T-cell (primary cell): Measurements from ENCODE around the gene SLC25A20. TPM values are rescaled to one million over a fixed set of nuclear protein-coding genes. Genes with fewer than 3 reads are reported as not detected.

Source experiments
- ATAC-seq, 4 experiments: fragments of 200-7000 bp in 3 of 4; fragments of 150-1000 bp in 1 of 4; cut with Tn5 transposase; replicated peaks in 1 of 4; 1 replicate in 3 of 4; 2 replicates in 1 of 4; pipeline ENCODE4 v1.10.0; 2021; ENCODE audit warnings: moderate library complexity in 3 of 4, mild to moderate bottlenecking in 2 of 4, moderate number of reproducible peaks in 1 of 4
- CTCF ChIA-PET, 2 donors: fragments of 300-600 bp; sonication (Branson Sonifier 250); formaldehyde crosslinking; loops; one replicate each; lab custom pipeline; 2022; ENCODE audit warnings: antibody characterized with exemption in 2 of 2; lab: Charles Lee
- POLR2A ChIA-PET, 2 donors: fragments of 300-600 bp; sonication (Branson Sonifier 250); formaldehyde crosslinking; loops; one replicate each; lab custom pipeline; 2022; ENCODE audit warnings: antibody characterized with exemption in 2 of 2; lab: Charles Lee
- DNase-seq, 35 experiments: peaks; one replicate each; pipeline versions ENCODE4 v3.0.0 to v3.0.0-alpha.2; 2013 to 2023
- H3K27ac ChIP-seq: one replicate; pipeline ENCODE4 v1.5.1; 2013; ENCODE audit warnings: low read length
- H3K27me3 ChIP-seq, 2 experiments: replicated peaks in 1 of 2; 1 replicate in 1 of 2; 2 replicates in 1 of 2; pipeline versions ENCODE4 v1.6.1 to v1.7.0; 2013; ENCODE audit warnings: low read length in 1 of 2, mixed read lengths in 1 of 2; ENCODE audit not compliant: control insufficient read depth in 2 of 2, insufficient read depth in 2 of 2; ENCODE audit errors: extremely low read depth in 1 of 2
- H3K36me3 ChIP-seq, 2 donors: 1 replicate in 1 of 2; 2 replicates in 1 of 2; pipeline versions ENCODE4 v1.6.1 to v1.7.0; 2013; ENCODE audit warnings: low read length in 1 of 2; ENCODE audit not compliant: control insufficient read depth in 2 of 2, insufficient read depth in 1 of 2; ENCODE audit errors: extremely low read depth in 1 of 2
- H3K4me1 ChIP-seq, 2 experiments: 1 replicate in 1 of 2; 2 replicates in 1 of 2; pipeline versions ENCODE4 v1.6.1 to v1.7.0; 2013; ENCODE audit warnings: low read length in 2 of 2, mixed read lengths in 1 of 2; ENCODE audit not compliant: insufficient read depth in 2 of 2, control insufficient read depth in 1 of 2; ENCODE audit errors: extremely low read depth in 1 of 2
- H3K4me3 ChIP-seq, 2 donors: 1 replicate in 1 of 2; 2 replicates in 1 of 2; pipeline versions ENCODE4 v1.5.1 to v1.7.0; 2013; ENCODE audit warnings: mild to moderate bottlenecking in 2 of 2, low read length in 1 of 2, moderate library complexity in 1 of 2; ENCODE audit not compliant: control insufficient read depth in 1 of 2; ENCODE audit errors: extremely low read depth in 1 of 2
- H3K9me3 ChIP-seq: 2 replicates; pipeline ENCODE4 v1.7.0; 2013
- H3K27ac Mint-ChIP-seq, 2 donors: one replicate each; pipeline ENCODE4 v1.8.0; 2020 to 2021; ENCODE audit warnings: mild to moderate bottlenecking in 2 of 2, mixed read lengths in 2 of 2
- H3K27me3 Mint-ChIP-seq, 2 donors: one replicate each; pipeline ENCODE4 v1.8.0; 2021 to 2022; ENCODE audit warnings: mixed read lengths in 2 of 2
- H3K36me3 Mint-ChIP-seq: one replicate; pipeline ENCODE4 v1.8.0; 2021; ENCODE audit warnings: mixed read lengths
- H3K4me1 Mint-ChIP-seq, 3 donors: one replicate each; pipeline ENCODE4 v1.8.0; 2020 to 2022; ENCODE audit warnings: mixed read lengths in 3 of 3, mild to moderate bottlenecking in 1 of 3
- H3K4me3 Mint-ChIP-seq, 3 donors: one replicate each; pipeline ENCODE4 v1.8.0; 2020 to 2022; ENCODE audit warnings: mild to moderate bottlenecking in 3 of 3, mixed read lengths in 3 of 3, moderate library complexity in 3 of 3
- H3K9me3 Mint-ChIP-seq, 3 donors: one replicate each; pipeline ENCODE4 v1.8.0; 2020 to 2022; ENCODE audit warnings: mixed read lengths in 3 of 3
- WGBS: methylation state at CpG from one replicate; pipeline ENCODE4 v1.1.5; 2013; ENCODE audit warnings: missing lambda C conversion rate; ENCODE audit not compliant: insufficient coverage; 5-methylcytosine and 5-hydroxymethylcytosine counted together
- total RNA-seq, 35 experiments: library from RNA in 6 of 35; stranded (reverse) in 6 of 35; fragments of 120-200 nt in 1 of 35; gene quantifications; one replicate each; pipeline versions ENCODE4 v1.2.1 to v1.2.4 and lab custom pipeline; 2013 to 2026

Gene SLC25A20
- total RNA-seq, 5 donors from 2014 or later (not counting 1 experiment from before 2014, with no cell fraction given) = 9.4 to 18.2 (median 14.7) TPM

- no peak overlapping the region for H3K4me3 Mint-ChIP-seq
- Histone ChIP-seq H3K27ac (no peak overlapping the region), H3K4me1 (peaks cover 0 to 12% of the 10 kb centered on the region in 2 experiments), H3K36me3 (peaks cover 0 to 14% of the 10 kb centered on the region in 2 donors), H3K9me3 (no peaks in the 10 kb centered on the region), H3K27me3 (no peaks in the 10 kb centered on the region), H3K4me3 (no peak overlapping the region)
- peaks cover 7 to 11% (median 8%) of the 10 kb centered on the region in 3 donors for H3K4me1 Mint-ChIP-seq
- no peaks in the 10 kb centered on the region for H3K27me3 Mint-ChIP-seq
- no peaks in the 10 kb centered on the region for H3K9me3 Mint-ChIP-seq
- no peak overlapping the region for H3K27ac Mint-ChIP-seq
- POLR2A ChIA-PET = interaction anchor here in 1 of 2 donors (0.6 kb wide), 1 partner anchor 56 kb away, joined by 5 read pairs; no protein-coding TSS in a partner anchor
- no peak for DNase-seq
- peaks cover 8% of the 10 kb centered on the region for H3K36me3 Mint-ChIP-seq
- CTCF ChIA-PET = no interaction called here
- 81% methylated on average over 3 of the region's 5 CpGs for WGBS
- ATAC-seq = no peak
Measured at GRCh38 chr3:48852151-48852550, 46.5 kb downstream of the SLC25A20 start.

- H3K27me3 ChIP-seq = no peaks in the 10 kb centered on the region
- Mint-ChIP-seq H3K27me3 (no peaks in the 10 kb centered on the region), H3K36me3 (peaks cover 3% of the 10 kb centered on the region), H3K9me3 (no peaks in the 10 kb centered on the region), H3K27ac (no peak overlapping the region), H3K4me1 (peaks cover 8 to 18% (median 14%) of the 10 kb centered on the region in 3 donors), H3K4me3 (no peak overlapping the region)
- no CpG with 5 or more reads among the region's 3 CpGs for WGBS
- no peaks in the 10 kb centered on the region for H3K9me3 ChIP-seq
- no peak overlapping the region for H3K4me3 ChIP-seq
- ChIA-PET POLR2A (interaction anchor here in 1 of 2 donors (0.6 kb wide), 1 partner anchor 55 kb away, joined by 5 read pairs; no protein-coding TSS in a partner anchor), CTCF (no interaction called here)
- H3K36me3 ChIP-seq = peaks cover 0 to 7% of the 10 kb centered on the region in 2 donors
- DNase-seq (no peak), ATAC-seq (no peak)
- no peak overlapping the region for H3K27ac ChIP-seq
- peaks cover 0 to 18% of the 10 kb centered on the region in 2 experiments for H3K4me1 ChIP-seq
Measured at GRCh38 chr3:48851407-48851806, 47.3 kb downstream of the SLC25A20 start.

DNA sequence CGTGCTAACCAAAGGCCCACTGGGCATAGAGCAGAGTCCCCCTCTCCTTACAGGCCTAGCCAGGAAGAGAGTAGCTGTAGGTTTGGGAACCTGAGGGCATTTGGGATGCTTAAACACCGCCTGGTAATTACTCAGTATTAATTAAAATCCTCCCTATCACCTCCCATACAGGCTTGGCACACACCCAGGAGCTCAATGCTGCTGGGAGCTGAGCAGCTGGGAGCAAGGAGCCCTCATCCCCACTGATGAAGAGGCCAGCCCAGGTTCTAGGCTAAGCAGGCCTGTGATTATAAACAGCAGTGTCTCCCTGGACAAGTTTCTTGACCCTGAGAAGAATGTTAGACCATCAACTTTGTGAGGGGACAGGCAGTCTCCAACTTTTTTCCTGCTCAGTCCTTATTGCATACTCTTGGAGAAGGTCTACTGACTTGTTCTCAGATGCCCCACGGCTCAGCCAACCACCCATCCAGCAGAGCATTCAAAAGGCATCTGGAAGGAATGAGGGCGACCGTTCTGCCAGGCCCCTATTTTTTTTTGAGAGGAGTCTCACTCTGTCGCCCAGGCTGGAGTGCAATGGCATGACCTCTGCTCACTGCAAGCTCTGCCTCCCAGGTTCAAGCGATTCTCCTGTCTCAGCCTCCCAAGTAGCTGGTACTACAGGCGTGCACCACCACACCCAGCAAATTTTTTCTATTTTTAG, 49.7 kb downstream of the SLC25A20 start:
- POLR2A ChIA-PET = interaction anchor here in 1 of 2 donors (0.6 kb wide), 1 partner anchor 184 kb away, joined by 4 read pairs; no protein-coding TSS in a partner anchor
- peak overlapping the region; percentile 87 to 89 (median 87) for H3K4me3 Mint-ChIP-seq
- no peak for ATAC-seq
- CTCF ChIA-PET = no interaction called here
- 97% methylated on average over 4 of the region's 8 CpGs for WGBS
- H3K27me3 Mint-ChIP-seq = no peaks in the 10 kb centered on the region
- Histone ChIP-seq H3K27me3 (no peaks in the 10 kb centered on the region), H3K9me3 (no peaks in the 10 kb centered on the region), H3K4me1 (peaks cover 4 to 31% of the 10 kb centered on the region in 2 experiments), H3K27ac (peak overlapping the region; percentile 91), H3K4me3 (no peak overlapping the region), H3K36me3 (no peaks in the 10 kb centered on the region)
- peaks cover 2% of the 10 kb centered on the region for H3K36me3 Mint-ChIP-seq
- no peaks in the 10 kb centered on the region for H3K9me3 Mint-ChIP-seq
- H3K4me1 Mint-ChIP-seq = peaks cover 23 to 32% (median 29%) of the 10 kb centered on the region in 3 donors
- peak overlapping the region in 1 of 2 donors; percentile 97 for H3K27ac Mint-ChIP-seq
- DNase-seq = no peak

- Mint-ChIP-seq H3K9me3 (no peaks in the 10 kb centered on the region), H3K27me3 (no peaks in the 10 kb centered on the region), H3K27ac (peak within 1 kb of the TSS; percentile 96 to 97), H3K4me3 (peak within 1 kb of the TSS; percentile 87 to 89 (median 87)), H3K4me1 (peaks cover 23 to 34% (median 29%) of the 10 kb centered on the region in 3 donors), H3K36me3 (peaks cover 2% of the 10 kb centered on the region)
- no peaks in the 10 kb centered on the region for H3K9me3 ChIP-seq
- POLR2A ChIA-PET = interaction anchor here (0.5 to 1.9 kb wide), 6 partner anchors 20 to 1681 kb away, joined by 3 to 22 read pairs (median 4); no protein-coding TSS in a partner anchor
- ATAC-seq (peak; percentile 78 to 90 (median 85)), DNase-seq (peak; percentile 54 to 89 (median 70))
- H3K4me3 ChIP-seq = peak within 1 kb of the TSS; percentile 81 to 85
- 4% methylated on average over 80 of the region's 81 CpGs for WGBS
- H3K27me3 ChIP-seq = no peaks in the 10 kb centered on the region
- CTCF ChIA-PET = no interaction called here
- no peaks in the 10 kb centered on the region for H3K36me3 ChIP-seq
- peaks cover 4 to 31% of the 10 kb centered on the region in 2 experiments for H3K4me1 ChIP-seq
- peak within 1 kb of the TSS; percentile 91 for H3K27ac ChIP-seq
Measured at GRCh38 chr3:48847504-48848423, 50.9 kb downstream of the SLC25A20 start, which contains the start of gene PRKAR2A. Gene PRKAR2A, minus strand, starts transcription at chr3:48847874. Its CDS starts 278 bp downstream, at chr3:48847596.

DNA sequence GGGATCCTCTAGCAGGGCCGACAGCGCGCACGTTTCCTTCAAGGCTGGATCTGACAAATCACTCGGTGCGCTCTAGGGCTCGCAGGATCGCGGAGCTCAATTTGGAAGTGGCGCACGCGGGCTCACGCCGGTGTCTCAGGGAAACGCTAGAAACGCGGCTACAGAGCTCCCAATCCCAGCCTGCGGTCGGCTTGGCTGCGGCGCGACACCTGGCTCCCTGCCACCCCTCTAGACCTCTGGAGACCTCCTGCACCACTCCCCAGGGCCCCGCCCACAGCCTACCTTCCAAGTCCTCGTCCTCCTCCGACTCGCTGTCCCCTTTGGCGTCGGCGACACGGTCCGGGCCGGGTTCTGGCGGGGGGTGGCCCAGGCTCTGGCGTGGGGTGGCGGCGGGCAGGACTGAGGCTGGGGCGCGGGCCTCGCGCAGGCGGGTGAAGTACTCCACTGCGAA, 51.6 kb downstream of the SLC25A20 start:
- Histone ChIP-seq H3K4me1 (peaks cover 4 to 31% of the 10 kb centered on the region in 2 experiments), H3K4me3 (peak overlapping the region; percentile 81 to 85), H3K9me3 (no peaks in the 10 kb centered on the region), H3K27ac (peak overlapping the region; percentile 57), H3K36me3 (no peaks in the 10 kb centered on the region), H3K27me3 (no peaks in the 10 kb centered on the region)
- H3K27me3 Mint-ChIP-seq = no peaks in the 10 kb centered on the region
- ChIA-PET POLR2A (interaction anchor here in 1 of 2 donors (0.5 to 1.9 kb wide), 6 partner anchors 19 to 432 kb away, joined by 3 to 22 read pairs (median 4); no protein-coding TSS in a partner anchor), CTCF (no interaction called here)
- no peaks in the 10 kb centered on the region for H3K9me3 Mint-ChIP-seq
- peaks cover 2% of the 10 kb centered on the region for H3K36me3 Mint-ChIP-seq
- H3K27ac Mint-ChIP-seq = peak overlapping the region; percentile 61 to 80
- WGBS = under 1% methylated on average over 42 of the region's 42 CpGs
- peak overlapping the region; percentile 85 to 89 (median 87) for H3K4me3 Mint-ChIP-seq
- peaks cover 23 to 38% (median 33%) of the 10 kb centered on the region in 3 donors for H3K4me1 Mint-ChIP-seq
- peak; percentile 13 to 65 (median 39) for DNase-seq
- peak; percentile 45 to 62 (median 54) for ATAC-seq
